ENCODE measurements around the gene CASS4. TPM values are rescaled to one million over a fixed set of nuclear protein-coding genes. Genes with fewer than 3 reads are reported as not detected.

The CASS4 gene
- total RNA-seq, 4 donors from 2014 or later: 1.1 to 1.4 (median 1.1) TPM; not detected in 1

DNA sequence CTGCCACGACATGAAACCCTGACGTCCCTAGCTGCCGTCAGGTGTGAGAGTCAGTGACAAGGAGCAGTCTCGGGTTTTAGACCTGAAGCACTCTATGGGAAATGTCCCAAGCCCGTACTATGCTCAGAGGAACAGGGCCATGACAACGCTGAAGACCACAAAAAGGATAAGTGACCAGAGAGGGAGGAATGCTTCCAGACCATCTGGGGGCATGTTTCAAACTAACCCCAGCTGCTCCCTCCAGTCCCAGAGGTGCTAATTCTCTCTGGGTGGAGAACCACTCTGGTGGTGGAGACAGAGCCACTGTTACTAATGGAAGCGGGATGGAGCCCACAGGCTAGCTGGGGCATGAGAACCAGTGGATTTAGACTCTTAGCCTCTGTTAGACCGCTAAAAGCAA, 28.7 kb upstream of the CASS4 start:
- H3K4me1 ChIP-seq: no peaks in the 10 kb centered on the region
- no peak overlapping the region for H3K27ac ChIP-seq
- TF ChIP-seq, protein P1, sequence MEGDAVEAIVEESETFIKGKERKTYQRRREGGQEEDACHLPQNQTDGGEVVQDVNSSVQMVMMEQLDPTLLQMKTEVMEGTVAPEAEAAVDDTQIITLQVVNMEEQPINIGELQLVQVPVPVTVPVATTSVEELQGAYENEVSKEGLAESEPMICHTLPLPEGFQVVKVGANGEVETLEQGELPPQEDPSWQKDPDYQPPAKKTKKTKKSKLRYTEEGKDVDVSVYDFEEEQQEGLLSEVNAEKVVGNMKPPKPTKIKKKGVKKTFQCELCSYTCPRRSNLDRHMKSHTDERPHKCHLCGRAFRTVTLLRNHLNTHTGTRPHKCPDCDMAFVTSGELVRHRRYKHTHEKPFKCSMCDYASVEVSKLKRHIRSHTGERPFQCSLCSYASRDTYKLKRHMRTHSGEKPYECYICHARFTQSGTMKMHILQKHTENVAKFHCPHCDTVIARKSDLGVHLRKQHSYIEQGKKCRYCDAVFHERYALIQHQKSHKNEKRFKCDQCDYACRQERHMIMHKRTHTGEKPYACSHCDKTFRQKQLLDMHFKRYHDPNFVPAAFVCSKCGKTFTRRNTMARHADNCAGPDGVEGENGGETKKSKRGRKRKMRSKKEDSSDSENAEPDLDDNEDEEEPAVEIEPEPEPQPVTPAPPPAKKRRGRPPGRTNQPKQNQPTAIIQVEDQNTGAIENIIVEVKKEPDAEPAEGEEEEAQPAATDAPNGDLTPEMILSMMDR (IDR thresholded peaks at IDR 0.05): no peak
- TF ChIP-seq POLR2A (IDR thresholded peaks at IDR 0.05) (no peak), EP300 (IDR thresholded peaks at IDR 0.05; ENCODE audit: low read depth) (no peak), POLR2AphosphoS5 (IDR thresholded peaks at IDR 0.05) (no peak)
- H3K9me3 ChIP-seq: no peaks in the 10 kb centered on the region
- H3K4me3 ChIP-seq: no peak overlapping the region
- WGBS, 2 donors (ENCODE audit: low coverage in 1 of 2): 80 to 93% methylated on average over 1 to 8 of the region's 8 CpGs
- no peak for DNase-seq
- no peaks in the 10 kb centered on the region for H3K27me3 ChIP-seq
- in situ Hi-C loops (cut with MboI; ENCODE audit: low pct_ligation_motif_present in 1 of 4, low pct_unique_long_range_greater_than_20kb in 1 of 4, low sequenced_read_pairs in 3 of 4) (no loop called here), intact Hi-C loops (cut with DNase I; ENCODE audit: low total_unique reads) (no loop called here)
- H3K36me3 ChIP-seq: peaks cover 0 to 16% (median 3%) of the 10 kb centered on the region in 4 donors

DNA sequence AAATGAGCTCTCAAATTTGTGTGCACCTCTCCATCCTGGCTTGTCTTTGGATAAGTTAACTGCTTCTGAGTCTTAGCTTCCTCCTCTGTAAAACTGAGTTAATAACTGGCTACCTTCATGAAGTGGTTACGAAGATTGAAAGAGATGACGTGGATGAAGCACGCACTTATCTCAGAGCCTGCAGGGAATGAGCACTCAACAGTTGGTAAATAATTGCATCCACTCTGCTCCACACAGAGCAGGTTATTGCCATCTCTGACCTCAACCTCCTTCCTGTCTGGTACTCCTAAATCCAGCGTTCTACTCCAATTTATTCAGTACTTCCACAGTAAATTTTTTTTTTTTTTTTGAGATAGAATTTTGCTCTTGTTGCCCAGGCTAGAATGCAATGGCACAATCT, 26.9 kb upstream of the CASS4 start:
- Histone ChIP-seq H3K36me3 (peaks cover 0 to 16% (median 3%) of the 10 kb centered on the region in 4 donors), H3K27ac (no peak overlapping the region), H3K4me1 (no peaks in the 10 kb centered on the region), H3K9me3 (no peaks in the 10 kb centered on the region), H3K27me3 (no peaks in the 10 kb centered on the region), H3K4me3 (no peak overlapping the region)
- in situ Hi-C loops (cut with MboI; ENCODE audit: low pct_ligation_motif_present in 1 of 4, low pct_unique_long_range_greater_than_20kb in 1 of 4, low sequenced_read_pairs in 3 of 4): no loop called here
- 87 to 94% methylated on average over 4 of the region's 4 CpGs for WGBS, 2 donors (ENCODE audit: low coverage in 1 of 2)
- intact Hi-C loops (cut with DNase I; ENCODE audit: low total_unique reads): no loop called here
- no peak for DNase-seq
- TF ChIP-seq, protein P1 (IDR thresholded peaks at IDR 0.05): no peak
- TF ChIP-seq POLR2A (IDR thresholded peaks at IDR 0.05) (no peak), EP300 (IDR thresholded peaks at IDR 0.05; ENCODE audit: low read depth) (no peak), POLR2AphosphoS5 (IDR thresholded peaks at IDR 0.05) (no peak)

DNA sequence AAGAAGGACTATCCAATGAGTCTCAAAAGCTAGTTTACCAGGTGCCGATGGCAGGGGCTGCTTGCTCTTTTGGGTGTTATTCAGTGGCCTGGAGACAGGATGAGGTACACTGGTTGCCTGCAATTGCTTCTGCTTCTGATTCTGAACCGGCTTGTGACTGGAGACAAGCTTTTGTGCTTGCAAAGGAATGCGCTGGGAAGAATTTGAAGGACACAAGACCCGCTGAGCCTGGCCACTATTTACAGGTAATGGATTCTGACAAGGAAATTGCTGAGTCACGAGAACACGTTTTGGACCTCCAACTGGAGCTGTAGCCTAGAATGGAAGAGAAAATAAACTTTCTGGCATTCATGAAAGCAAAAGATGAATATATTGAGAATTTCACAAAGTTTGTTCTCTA, 25.8 kb upstream of the CASS4 start:
- intact Hi-C loops (cut with DNase I; ENCODE audit: low total_unique reads): no loop called here
- H3K27ac ChIP-seq: no peak overlapping the region
- no peak overlapping the region for H3K4me3 ChIP-seq
- WGBS, 2 donors (ENCODE audit: low coverage in 1 of 2): 84 to 93% methylated on average over 6 of the region's 6 CpGs
- peaks cover 0 to 9% (median 6%) of the 10 kb centered on the region in 4 donors for H3K4me1 ChIP-seq
- in situ Hi-C loops (cut with MboI; ENCODE audit: low pct_ligation_motif_present in 1 of 4, low pct_unique_long_range_greater_than_20kb in 1 of 4, low sequenced_read_pairs in 3 of 4): no loop called here
- no peaks in the 10 kb centered on the region for H3K9me3 ChIP-seq
- H3K36me3 ChIP-seq: peaks cover 0 to 16% (median 3%) of the 10 kb centered on the region in 4 donors
- TF ChIP-seq EP300 (IDR thresholded peaks at IDR 0.05; ENCODE audit: low read depth) (no peak), POLR2AphosphoS5 (IDR thresholded peaks at IDR 0.05) (no peak), POLR2A (IDR thresholded peaks at IDR 0.05) (no peak)
- TF ChIP-seq, protein P1 (IDR thresholded peaks at IDR 0.05): no peak
- H3K27me3 ChIP-seq: no peaks in the 10 kb centered on the region
- DNase-seq: no peak

DNA sequence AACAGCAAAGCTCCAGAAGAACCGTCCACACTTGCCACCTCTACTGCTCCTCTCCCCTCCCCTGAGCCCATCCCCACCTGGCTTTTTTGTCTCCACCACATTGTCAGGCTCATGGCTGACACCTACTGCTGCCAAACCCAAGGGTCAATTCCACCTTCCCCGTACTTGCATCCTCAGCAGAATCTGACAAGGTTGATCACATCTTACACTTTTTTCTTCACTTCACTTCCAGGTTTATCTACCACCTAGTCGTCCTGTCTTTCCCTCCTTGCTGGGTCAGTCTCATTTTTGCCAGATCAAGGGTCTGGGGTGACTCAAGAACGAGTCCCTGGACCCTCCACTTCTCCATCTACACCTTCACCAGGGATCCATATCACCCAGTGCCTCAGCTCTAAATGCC, 23.2 kb upstream of the CASS4 start:
- H3K4me1 ChIP-seq: peaks cover 6 to 21% (median 20%) of the 10 kb centered on the region in 4 donors
- in situ Hi-C loops (cut with MboI; ENCODE audit: low pct_ligation_motif_present in 1 of 4, low pct_unique_long_range_greater_than_20kb in 1 of 4, low sequenced_read_pairs in 3 of 4) (no loop called here), intact Hi-C loops (cut with DNase I; ENCODE audit: low total_unique reads) (no loop called here)
- 88 to 99% methylated on average over 4 of the region's 4 CpGs for WGBS, 2 donors (ENCODE audit: low coverage in 1 of 2)
- H3K36me3 ChIP-seq: peaks cover 0 to 10% (median 3%) of the 10 kb centered on the region in 4 donors
- no peak overlapping the region for H3K27ac ChIP-seq
- H3K4me3 ChIP-seq: no peak overlapping the region
- TF ChIP-seq POLR2AphosphoS5 (IDR thresholded peaks at IDR 0.05) (no peak), POLR2A (IDR thresholded peaks at IDR 0.05) (no peak), EP300 (IDR thresholded peaks at IDR 0.05; ENCODE audit: low read depth) (no peak)
- TF ChIP-seq, protein P1 (IDR thresholded peaks at IDR 0.05): no peak
- H3K9me3 ChIP-seq: no peaks in the 10 kb centered on the region
- no peaks in the 10 kb centered on the region for H3K27me3 ChIP-seq
- DNase-seq: no peak

All from transverse colon (tissue), 4 donors.